Lung (tissue), 12 donors: ENCODE data around the gene EXOC6. TPM values are rescaled to one million over a fixed set of nuclear protein-coding genes. Genes with fewer than 3 reads are reported as not detected.

ENCODE experiments used
- ATAC-seq: fragments of 200-7000 bp; cut with Tn5 transposase; one replicate; pipeline ENCODE4 v1.9.1; 2020; ENCODE audit warnings: moderate number of reproducible peaks; ENCODE audit not compliant: insufficient read depth, low FRiP score
- DNase-seq, 3 donors: peaks; one replicate each; pipeline ENCODE4 v3.0.0-alpha.2; 2013 to 2017
- H3K27ac ChIP-seq, 2 donors: one replicate each; pipeline ENCODE4 v1.5.1; 2013; ENCODE audit warnings: mild to moderate bottlenecking in 2 of 2, moderate library complexity in 2 of 2, control low read depth in 1 of 2, inconsistent platforms in 1 of 2, low read depth in 1 of 2, low read length in 1 of 2
- H3K27me3 ChIP-seq, 3 donors: one replicate each; pipeline ENCODE4 v1.5.1; 2013; ENCODE audit warnings: low read length in 2 of 3; ENCODE audit not compliant: control insufficient read depth in 3 of 3, insufficient read depth in 3 of 3
- H3K36me3 ChIP-seq, 4 donors: one replicate each; pipeline ENCODE4 v1.5.1; 2013; ENCODE audit warnings: low read length in 4 of 4, mild to moderate bottlenecking in 1 of 4, moderate library complexity in 1 of 4; ENCODE audit not compliant: control insufficient read depth in 4 of 4, insufficient read depth in 4 of 4
- H3K4me1 ChIP-seq, 5 donors: one replicate each; pipeline ENCODE4 v1.5.1; 2013; ENCODE audit warnings: low read length in 5 of 5, mild to moderate bottlenecking in 2 of 5, moderate library complexity in 1 of 5; ENCODE audit not compliant: control insufficient read depth in 5 of 5, insufficient read depth in 5 of 5
- H3K4me3 ChIP-seq: one replicate; pipeline ENCODE4 v1.5.1; 2013; ENCODE audit warnings: mild to moderate bottlenecking, control low read depth, moderate library complexity
- H3K9ac ChIP-seq, 2 donors: one replicate each; pipeline ENCODE4 v1.5.1; 2013; ENCODE audit warnings: low read length in 2 of 2, control low read depth in 1 of 2; ENCODE audit not compliant: insufficient read depth in 1 of 2
- H3K9me3 ChIP-seq, 4 donors: one replicate each; pipeline ENCODE4 v1.5.1; 2013; ENCODE audit warnings: low read length in 3 of 4, mild to moderate bottlenecking in 1 of 4, moderate library complexity in 1 of 4; ENCODE audit not compliant: control insufficient read depth in 4 of 4, insufficient read depth in 3 of 4
- WGBS, 2 donors: extraction: QIAGEN DNeasy Blood & Tissue Kit; methylation state at CpG; one replicate each; pipeline ENCODE4 v1.1.7; 2013; 5-methylcytosine and 5-hydroxymethylcytosine counted together
- polyA plus RNA-seq, 2 donors: library from polyadenylated mRNA; stranded (reverse); fragments of 200-250 nt; gene quantifications; one replicate each; pipeline ENCODE4 v1.2.1, GENCODE V29; 2013
- total RNA-seq, 2 donors: library from RNA; depleted of rRNA in 1 of 2; stranded (reverse); fragments of >200 nt in 1 of 2; gene quantifications; one replicate each; pipeline ENCODE4 v1.2.1, GENCODE V29; 2014 to 2021
- TF ChIP-seq, protein P1 (sequence below): IDR thresholded peaks from 2 replicates; pipeline ENCODE4 v1.5.1; 2012; ENCODE audit warnings: mild to moderate bottlenecking; ENCODE audit errors: control extremely low read depth, extremely low read depth
- donor health status: control.
- donor health status: control.
- donor health status: Bipolar disorder and iron deficiency.
- donor health status: healthy.
- donor health status: DM: yes; HTN: yes; CAD: no.

The EXOC6 gene
- total and polyA plus RNA-seq, 4 donors = 8.6 to 40.1 (median 11.9) TPM

DNA sequence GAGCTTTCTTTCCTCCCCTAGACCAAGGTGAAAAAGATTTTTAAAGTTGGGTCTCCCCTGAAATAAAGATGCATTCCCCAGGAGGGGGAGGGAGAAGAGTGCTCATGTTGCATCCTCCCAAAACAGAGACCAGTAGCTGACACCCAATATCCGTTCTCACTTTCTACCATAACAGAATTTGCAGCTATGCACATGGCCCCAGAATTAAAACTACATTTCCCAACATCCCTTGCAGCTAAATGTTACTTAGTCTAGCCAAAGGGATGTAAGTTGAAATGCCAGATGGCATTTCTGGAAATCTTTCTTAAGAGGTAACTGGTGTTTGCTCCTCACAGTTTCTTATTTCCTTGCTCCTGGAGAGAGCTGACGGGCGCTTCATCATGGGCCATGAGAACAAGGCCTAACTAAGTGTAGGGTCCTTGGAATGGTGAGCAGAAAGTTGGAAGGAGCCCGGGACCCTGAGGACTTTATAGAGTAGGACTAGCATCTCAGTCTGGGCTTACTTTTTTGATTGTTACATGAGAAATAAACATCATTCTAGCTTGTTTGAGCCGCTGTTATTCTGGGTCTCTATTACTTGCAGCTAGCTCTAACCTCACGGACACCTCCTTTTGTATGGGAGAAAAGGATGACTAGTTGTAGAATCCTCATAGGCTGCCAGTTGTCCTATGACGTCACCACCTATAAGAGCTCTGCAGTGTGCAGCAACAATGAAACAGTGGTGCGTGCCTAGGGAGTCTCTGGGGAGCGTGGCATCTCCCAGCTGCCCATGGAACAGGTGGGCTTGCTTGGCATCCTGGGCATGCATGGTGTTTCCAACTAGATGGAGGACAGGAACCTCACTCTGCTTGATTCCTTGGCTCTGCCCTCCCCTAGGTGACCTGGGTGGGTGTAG is 46.1 kb upstream of the EXOC6 start:
- H3K36me3 ChIP-seq = no peaks in the 10 kb centered on the region
- H3K4me1 ChIP-seq = peaks cover 0 to 1% (median 0%) of the 10 kb centered on the region in 5 donors
- TF ChIP-seq, protein P1, sequence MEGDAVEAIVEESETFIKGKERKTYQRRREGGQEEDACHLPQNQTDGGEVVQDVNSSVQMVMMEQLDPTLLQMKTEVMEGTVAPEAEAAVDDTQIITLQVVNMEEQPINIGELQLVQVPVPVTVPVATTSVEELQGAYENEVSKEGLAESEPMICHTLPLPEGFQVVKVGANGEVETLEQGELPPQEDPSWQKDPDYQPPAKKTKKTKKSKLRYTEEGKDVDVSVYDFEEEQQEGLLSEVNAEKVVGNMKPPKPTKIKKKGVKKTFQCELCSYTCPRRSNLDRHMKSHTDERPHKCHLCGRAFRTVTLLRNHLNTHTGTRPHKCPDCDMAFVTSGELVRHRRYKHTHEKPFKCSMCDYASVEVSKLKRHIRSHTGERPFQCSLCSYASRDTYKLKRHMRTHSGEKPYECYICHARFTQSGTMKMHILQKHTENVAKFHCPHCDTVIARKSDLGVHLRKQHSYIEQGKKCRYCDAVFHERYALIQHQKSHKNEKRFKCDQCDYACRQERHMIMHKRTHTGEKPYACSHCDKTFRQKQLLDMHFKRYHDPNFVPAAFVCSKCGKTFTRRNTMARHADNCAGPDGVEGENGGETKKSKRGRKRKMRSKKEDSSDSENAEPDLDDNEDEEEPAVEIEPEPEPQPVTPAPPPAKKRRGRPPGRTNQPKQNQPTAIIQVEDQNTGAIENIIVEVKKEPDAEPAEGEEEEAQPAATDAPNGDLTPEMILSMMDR = no peak
- WGBS, 2 donors = 84 to 86% methylated on average over 9 of the region's 9 CpGs
- H3K4me3 ChIP-seq = no peak overlapping the region
- H3K27me3 ChIP-seq = no peaks in the 10 kb centered on the region
- H3K9me3 ChIP-seq = no peaks in the 10 kb centered on the region
- H3K27ac ChIP-seq = no peak overlapping the region
- DNase-seq (no peak), ATAC-seq (no peak)
- no peak overlapping the region for H3K9ac ChIP-seq

DNA sequence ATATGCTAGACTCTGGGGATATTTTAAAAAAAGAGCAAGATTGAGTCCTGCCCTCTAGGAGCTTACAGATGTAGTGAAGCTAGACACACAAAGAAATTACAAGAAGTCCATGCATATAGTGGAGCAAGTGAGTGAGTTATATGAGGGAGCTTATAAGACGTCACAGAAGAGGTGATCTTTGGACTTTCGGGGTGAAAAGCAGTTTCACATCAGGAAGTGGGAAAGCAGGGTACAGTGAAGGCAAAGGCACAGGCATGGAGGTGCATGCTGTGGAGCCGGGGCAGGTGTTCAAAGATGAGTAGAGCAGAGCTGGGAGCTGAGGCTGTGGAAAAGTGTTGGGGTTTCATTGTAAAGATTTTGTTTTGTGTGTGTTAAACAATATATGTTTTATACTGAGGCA is 38.5 kb upstream of the EXOC6 start:
- Histone ChIP-seq H3K36me3 (no peaks in the 10 kb centered on the region), H3K4me1 (peaks cover 0 to 2% (median 0%) of the 10 kb centered on the region in 5 donors), H3K27ac (no peak overlapping the region), H3K4me3 (no peak overlapping the region), H3K9ac (no peak overlapping the region), H3K9me3 (no peaks in the 10 kb centered on the region), H3K27me3 (no peaks in the 10 kb centered on the region)
- DNase-seq (no peak), ATAC-seq (no peak)
- TF ChIP-seq, protein P1 = no peak
- 85 to 88% methylated on average over 3 of the region's 3 CpGs for WGBS, 2 donors

GRCh38 chr10:92810934-92811532 is 37.3 kb upstream of the EXOC6 start:
- no peaks in the 10 kb centered on the region for H3K9me3 ChIP-seq
- ATAC-seq = no peak
- no peaks in the 10 kb centered on the region for H3K27me3 ChIP-seq
- no peak overlapping the region for H3K27ac ChIP-seq
- no peak overlapping the region for H3K4me3 ChIP-seq
- no peak for DNase-seq
- TF ChIP-seq, protein P1 = no peak
- H3K9ac ChIP-seq = no peak overlapping the region
- H3K4me1 ChIP-seq = peaks cover 0 to 3% (median 0%) of the 10 kb centered on the region in 5 donors
- WGBS, 2 donors = 65 to 66% methylated on average over 4 of the region's 4 CpGs
- H3K36me3 ChIP-seq = no peaks in the 10 kb centered on the region
